Non-pigmented ciliary epithelial cell (primary cell): ENCODE data around the gene ARHGAP25.

Experiments
- DNase-seq: peaks from one replicate; pipeline ENCODE4 v3.0.0-alpha.2; 2010; ENCODE audit warnings: low read depth

The ARHGAP25 gene

DNA sequence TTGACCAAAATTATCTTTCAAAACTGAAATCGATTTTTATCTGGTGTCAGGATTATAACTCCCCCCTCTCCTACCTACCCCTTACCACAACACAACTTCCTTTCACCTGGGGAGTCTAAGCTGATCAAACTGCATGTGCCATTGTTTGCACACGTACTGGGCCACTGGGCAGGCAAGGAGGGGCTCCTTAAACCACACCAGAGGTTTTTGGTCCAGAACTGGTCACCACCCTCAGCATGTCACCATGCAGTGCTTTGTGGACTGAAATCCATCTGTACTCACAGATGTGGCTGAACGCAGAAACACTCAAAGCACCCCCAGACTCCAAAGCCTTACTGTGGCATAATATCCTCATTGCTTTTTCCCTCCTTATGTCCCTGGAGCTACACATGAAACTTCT is 13.9 kb upstream of the ARHGAP25 start:
- DNase-seq = no peak

- no peak for DNase-seq
Measured at GRCh38 chr2:68721482-68722101, 13.0 kb upstream of the ARHGAP25 start.

DNA sequence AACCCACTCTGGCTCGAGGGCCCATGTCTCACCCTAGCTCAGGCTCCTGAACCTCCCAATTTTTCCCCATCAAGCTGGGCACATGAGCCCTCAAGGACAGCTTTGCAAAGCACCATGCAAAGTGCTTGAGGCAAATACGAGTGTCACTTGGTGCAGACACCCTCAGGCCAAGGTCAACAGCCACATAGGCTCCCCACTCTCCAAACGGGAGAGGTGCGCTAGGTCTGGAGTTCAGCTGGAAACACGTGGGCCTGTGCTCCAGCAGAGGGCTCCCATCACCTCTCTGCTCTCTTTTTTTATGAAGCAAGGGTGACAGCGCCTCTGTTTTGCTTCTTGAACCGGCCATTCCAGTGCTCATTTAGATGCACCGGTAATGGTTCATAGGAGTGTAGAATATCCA is 11.9 kb upstream of the ARHGAP25 start:
- DNase-seq = no peak

- DNase-seq = no peak
Measured at GRCh38 chr2:68723181-68723580, 11.4 kb upstream of the ARHGAP25 start.

GRCh38 chr2:68726100-68726499 is 8.5 kb upstream of the ARHGAP25 start:
- DNase-seq = no peak

DNA sequence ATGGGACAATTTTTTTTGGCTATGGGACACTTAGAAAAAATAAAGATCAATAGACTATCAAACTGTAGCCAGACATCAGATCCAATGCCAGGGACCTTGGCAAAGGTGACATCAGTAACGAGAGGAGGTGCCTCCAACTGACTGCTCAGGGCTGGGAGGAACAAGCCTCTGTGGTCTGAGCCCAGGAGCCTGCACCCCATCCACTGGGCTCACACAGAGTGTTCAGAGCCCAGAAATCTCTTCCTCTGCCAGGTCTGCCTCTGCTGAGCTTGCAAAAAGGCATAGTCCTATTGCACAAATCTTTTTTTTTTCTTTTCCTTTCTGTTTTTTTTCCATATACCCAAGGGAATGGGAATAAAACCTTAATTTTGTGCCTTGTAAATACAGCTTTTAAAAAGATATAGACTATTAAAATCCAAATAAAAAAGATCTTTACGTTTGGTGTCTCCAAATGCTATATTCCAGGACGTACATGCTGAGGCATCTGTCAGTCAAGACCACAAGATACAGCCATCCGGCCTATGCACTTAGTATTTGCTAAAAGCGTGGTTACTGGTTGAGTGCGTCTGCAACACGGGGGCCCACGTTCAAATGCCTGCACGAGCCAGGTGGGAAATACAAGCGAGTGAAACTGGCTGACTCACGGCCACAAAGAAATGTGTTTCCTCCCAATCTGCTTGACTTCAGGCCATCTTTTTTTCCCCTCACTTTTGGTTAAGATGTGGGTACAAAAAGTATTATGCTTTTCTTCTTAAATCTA is 7.8 kb upstream of the ARHGAP25 start:
- DNase-seq = no peak

DNA sequence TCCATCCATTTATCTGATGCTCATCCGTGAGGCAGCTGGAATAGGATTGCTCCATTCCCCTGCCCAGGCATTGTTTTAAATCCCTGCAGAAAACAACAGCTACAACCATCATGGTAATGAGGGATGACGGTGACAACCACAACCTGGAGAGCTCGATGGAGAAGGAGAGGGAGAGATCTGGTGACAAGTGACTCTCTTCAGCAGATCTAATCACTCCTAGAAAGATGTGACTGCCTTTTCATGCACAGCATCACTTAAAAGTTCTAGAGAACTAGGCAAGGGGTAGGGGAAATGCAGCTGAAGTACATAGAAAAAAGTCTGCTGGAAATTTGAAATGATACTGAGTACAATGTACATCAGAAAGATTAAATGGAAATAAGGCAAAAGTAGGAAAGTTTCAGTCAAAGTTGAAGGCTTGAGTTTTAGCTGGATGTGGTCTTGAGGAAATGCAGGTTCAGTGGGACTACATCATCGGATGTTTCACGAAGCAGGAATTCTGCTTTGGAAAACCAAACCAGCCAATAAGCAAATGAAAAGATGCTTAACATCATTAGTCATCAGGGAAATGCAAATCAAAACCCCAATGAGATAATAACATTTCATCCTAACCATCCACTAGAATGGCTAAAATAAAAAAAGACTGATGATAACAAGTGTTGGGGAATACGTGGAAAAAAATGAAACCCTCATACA is 6.8 kb upstream of the ARHGAP25 start:
- DNase-seq = peak; percentile 51

DNA sequence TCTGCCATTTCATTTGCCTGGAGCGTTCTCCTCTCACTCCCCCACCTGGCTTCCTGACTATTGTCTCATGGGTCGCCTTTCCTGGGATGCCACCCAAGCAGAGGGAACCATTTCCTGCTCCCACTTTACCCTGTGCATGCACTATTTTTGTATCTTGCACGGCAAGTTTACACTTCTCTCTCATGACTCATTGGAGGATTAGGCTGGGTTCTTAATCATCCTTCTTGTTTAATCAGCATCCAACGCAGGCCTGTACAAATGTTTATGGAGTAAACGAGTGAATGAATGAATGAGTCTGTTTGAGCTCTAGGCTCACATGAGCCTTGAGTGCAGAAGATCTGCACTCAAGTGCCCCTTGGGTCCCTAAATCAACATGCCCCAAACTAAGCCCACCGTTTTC is 3.8 kb upstream of the ARHGAP25 start:
- DNase-seq = peak; percentile 35

DNA sequence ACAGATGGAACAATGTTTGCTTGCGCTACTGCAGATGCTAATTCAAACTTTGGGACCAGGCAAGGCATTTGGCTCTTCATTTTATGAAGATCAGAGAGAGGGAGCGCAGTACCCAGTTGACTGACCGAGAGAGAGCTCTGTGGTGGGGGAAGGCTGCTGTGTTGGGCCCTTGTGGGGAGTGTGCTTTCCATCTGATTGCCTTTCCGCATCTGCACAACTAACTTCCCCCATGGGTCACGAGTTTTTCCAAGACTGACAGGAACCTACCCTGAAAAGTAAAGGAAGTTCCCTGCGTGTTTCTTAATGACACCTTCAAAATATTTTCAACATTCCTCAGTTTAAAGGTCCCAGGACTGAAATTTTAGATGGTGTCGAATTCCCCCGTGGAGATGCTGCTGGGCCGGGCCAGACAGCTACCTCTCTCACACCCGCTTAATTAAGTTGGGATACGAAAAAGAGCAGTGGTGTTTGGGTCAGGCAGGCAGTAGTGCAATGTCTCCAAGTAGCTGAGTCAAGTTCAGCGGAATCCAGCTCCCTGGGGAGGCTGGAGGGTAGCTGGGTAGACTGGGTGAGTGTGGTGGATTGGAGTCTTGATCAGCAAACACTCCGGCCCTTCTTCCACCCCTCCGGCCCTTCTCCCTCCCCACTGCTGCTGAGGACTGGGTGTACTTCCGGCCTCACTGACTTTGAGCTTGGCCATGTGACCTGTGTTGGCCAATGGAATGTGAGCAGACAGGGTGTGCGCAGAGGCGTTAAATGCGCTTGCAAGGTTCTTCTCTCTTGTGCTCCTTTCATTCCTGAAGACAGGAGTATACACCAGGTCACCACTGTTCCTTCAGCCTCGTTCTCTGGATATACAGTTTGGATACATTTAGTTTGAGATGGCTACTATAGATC is 2.3 kb upstream of the ARHGAP25 start:
- no peak for DNase-seq

- DNase-seq = no peak
Measured at GRCh38 chr2:68733365-68733764, 1.2 kb upstream of the ARHGAP25 start.

DNA sequence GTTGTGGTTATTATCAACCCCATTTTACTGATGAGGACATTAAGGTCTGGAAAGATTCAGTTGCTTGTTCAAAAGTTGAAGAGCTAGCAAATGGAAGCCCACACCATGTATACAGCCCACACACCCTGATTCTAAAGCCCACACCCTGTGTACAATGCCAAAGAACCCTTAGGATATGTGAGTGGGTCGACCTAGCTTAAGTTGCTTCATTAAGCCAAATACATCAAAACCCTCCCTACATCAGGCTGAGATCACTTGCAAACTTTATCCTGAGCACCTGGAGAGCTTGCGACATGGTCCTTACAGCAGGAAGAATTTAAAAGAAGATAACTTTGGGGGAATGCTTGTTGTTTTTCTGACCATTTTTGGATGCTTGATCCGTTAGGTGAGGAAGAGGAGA is 435 bp upstream of the ARHGAP25 start:
- no peak for DNase-seq

GRCh38 chr2:68736086-68736485 is 1.5 kb downstream of the ARHGAP25 start:
- DNase-seq = no peak

DNA sequence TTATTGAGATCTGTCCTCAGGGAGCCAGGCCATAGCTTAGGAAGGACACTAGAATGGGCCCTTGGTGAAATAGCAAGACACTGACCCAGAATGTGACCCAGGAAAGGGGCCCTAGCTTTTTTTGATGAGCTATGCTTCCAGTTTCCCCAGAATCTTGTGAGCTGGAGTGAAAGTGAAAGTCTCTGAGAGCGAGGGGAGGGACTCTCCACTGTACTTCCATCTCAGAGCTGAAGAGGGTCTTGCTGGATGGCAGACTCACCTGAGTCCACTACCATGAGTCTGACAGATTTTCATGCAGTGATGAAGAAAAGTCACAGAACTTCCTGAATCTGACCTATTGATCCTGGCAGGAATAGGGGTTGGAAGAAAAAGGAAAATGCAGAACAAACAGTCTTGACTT is 3.1 kb downstream of the ARHGAP25 start:
- DNase-seq = no peak

DNA sequence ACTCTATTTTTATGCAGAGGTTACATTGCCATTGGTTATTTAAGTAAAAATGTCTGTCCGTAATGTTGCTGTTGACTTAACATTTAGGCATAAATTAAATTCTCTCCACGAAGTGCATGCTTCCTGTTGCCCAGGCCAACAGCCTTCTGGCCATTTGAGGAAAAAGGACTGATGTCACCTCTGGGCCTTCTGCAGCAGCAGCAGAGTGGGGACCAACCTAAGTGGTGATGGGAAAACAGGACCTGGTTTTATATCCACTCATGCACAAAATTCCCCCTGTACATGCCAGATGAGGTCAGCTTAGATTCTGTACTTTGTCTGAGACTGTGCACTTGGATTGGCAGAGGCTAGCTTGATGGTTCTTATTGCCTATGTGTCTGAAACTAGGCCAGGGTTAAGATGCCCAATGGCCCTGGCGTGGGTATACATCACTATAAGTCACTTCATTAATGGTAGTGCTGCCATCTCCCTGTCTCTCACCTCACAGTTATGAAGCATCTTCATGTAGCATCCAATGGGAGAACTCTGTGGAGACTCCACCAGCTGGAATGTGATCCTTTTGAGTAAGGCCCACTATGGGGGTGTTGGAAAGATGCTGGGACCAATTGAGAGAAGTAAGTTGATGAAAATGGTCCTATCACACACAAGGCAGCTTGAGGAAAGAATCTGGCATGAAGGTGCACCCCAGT is 4.4 kb downstream of the ARHGAP25 start:
- no peak for DNase-seq

DNA sequence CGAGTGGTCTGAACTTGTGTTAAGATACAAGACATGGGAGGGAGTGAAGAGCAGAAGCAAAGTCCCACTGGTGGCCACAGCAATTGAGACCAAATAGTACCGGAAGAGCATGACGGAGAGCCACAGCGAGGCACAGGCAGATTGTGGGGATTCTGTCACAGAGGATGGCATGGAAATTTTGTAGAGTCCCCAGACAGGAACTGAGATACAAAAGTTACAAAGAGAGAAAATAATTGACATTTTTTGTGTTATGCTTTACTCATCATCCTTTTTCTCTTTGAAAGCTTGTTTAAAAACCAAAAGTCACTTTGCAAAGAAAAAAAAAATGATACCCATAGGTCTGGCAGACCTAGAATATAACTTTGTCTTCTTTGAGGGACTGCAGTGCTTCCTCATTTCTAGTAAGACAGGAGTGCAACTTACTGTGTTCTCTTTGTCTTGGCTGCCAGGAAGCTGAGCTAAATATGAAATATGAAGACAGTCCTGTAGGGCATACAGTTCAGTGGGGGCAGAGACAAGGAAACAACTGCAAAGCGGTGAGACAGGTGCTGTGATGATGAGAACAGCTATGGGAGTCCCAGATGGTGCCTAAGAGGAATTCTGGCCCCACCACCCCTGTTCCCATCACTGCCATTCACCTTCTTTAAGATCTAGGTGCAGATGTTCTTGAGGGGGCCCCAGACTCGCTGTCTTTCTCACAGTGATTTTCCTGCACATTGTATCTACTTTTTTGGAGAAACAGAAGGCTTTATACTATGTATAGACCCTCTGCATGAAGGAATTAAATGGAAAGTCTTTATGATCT is 5.2 kb downstream of the ARHGAP25 start:
- DNase-seq = no peak

- no peak for DNase-seq
Measured at GRCh38 chr2:68740400-68740914, 5.8 kb downstream of the ARHGAP25 start.

- no peak for DNase-seq
Measured at GRCh38 chr2:68741238-68741637, 6.6 kb downstream of the ARHGAP25 start.

GRCh38 chr2:68741805-68742306 is 7.2 kb downstream of the ARHGAP25 start:
- no peak for DNase-seq

GRCh38 chr2:68742626-68743415 is 8.2 kb downstream of the ARHGAP25 start:
- no peak for DNase-seq

DNA sequence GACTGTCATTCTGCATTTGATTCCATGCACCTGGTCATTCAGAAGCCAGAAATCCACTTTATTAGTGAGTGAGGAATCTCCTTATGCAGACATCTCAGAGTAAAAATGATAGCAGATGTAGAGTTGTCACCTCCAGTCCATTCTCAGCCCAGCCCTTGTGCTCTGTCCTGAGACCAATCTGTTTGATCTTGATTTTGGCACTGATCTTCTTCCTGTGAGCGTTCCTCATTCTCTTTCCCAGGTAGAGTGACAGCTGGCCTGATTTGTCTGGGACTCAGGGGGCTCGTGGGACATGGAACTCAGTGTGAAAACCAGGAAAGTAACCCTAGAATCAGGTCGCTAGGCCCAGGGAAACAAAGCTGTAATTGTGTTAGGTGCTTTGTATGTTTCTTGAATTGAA is 8.9 kb downstream of the ARHGAP25 start:
- no peak for DNase-seq
